ENCODE measurements around the gene APP.

APP gene

GRCh38 chr21:25959799-25960198 lies 210.8 kb downstream of the APP start:
- Mint-ChIP-seq H3K36me3 (ENCODE audit: low read depth) (peaks cover 58% of the 10 kb centered on the region), H3K27ac (peak overlapping the region; percentile 88), H3K4me3 (no peak overlapping the region), H3K4me1 (peaks cover 24% of the 10 kb centered on the region), H3K27me3 (ENCODE audit: low read depth, poor library complexity) (no peaks in the 10 kb centered on the region), H3K9me3 (no peaks in the 10 kb centered on the region)
- DNase-seq, result no peak
- TF ChIP-seq CTCF (IDR thresholded peaks at IDR 0.05), result no peak

- TF ChIP-seq CTCF (IDR thresholded peaks at IDR 0.05), result no peak
- no peaks in the 10 kb centered on the region for H3K27me3 Mint-ChIP-seq (ENCODE audit: low read depth, poor library complexity)
- no peak for DNase-seq
- H3K4me1 Mint-ChIP-seq, result peaks cover 24% of the 10 kb centered on the region
- no peaks in the 10 kb centered on the region for H3K9me3 Mint-ChIP-seq
- no peak overlapping the region for H3K27ac Mint-ChIP-seq
- H3K4me3 Mint-ChIP-seq, result no peak overlapping the region
- H3K36me3 Mint-ChIP-seq (ENCODE audit: low read depth), result peaks cover 60% of the 10 kb centered on the region
Measured at GRCh38 chr21:25956993-25957714, 213.4 kb downstream of the APP start.

GRCh38 chr21:25955646-25956045 lies 214.9 kb downstream of the APP start:
- Mint-ChIP-seq H3K36me3 (ENCODE audit: low read depth) (peaks cover 63% of the 10 kb centered on the region), H3K27ac (peak overlapping the region; percentile 69), H3K4me3 (no peak overlapping the region), H3K27me3 (ENCODE audit: low read depth, poor library complexity) (no peaks in the 10 kb centered on the region), H3K9me3 (no peaks in the 10 kb centered on the region), H3K4me1 (peaks cover 10% of the 10 kb centered on the region)
- DNase-seq, result no peak
- TF ChIP-seq CTCF (IDR thresholded peaks at IDR 0.05), result no peak

- Mint-ChIP-seq H3K27me3 (ENCODE audit: low read depth, poor library complexity) (no peaks in the 10 kb centered on the region), H3K9me3 (no peaks in the 10 kb centered on the region), H3K27ac (no peak overlapping the region), H3K36me3 (ENCODE audit: low read depth) (peaks cover 60% of the 10 kb centered on the region), H3K4me1 (no peaks in the 10 kb centered on the region), H3K4me3 (no peak overlapping the region)
- DNase-seq, result no peak
- TF ChIP-seq CTCF (IDR thresholded peaks at IDR 0.05), result no peak
Measured at GRCh38 chr21:25953659-25954058, 216.9 kb downstream of the APP start.

GRCh38 chr21:25953196-25953595 lies 217.4 kb downstream of the APP start:
- H3K9me3 Mint-ChIP-seq, result no peaks in the 10 kb centered on the region
- DNase-seq, result no peak
- H3K27me3 Mint-ChIP-seq (ENCODE audit: low read depth, poor library complexity), result no peaks in the 10 kb centered on the region
- no peak overlapping the region for H3K4me3 Mint-ChIP-seq
- H3K36me3 Mint-ChIP-seq (ENCODE audit: low read depth), result peaks cover 62% of the 10 kb centered on the region
- no peak overlapping the region for H3K27ac Mint-ChIP-seq
- TF ChIP-seq CTCF (IDR thresholded peaks at IDR 0.05), result no peak
- H3K4me1 Mint-ChIP-seq, result no peaks in the 10 kb centered on the region

- no peak for TF ChIP-seq CTCF (IDR thresholded peaks at IDR 0.05)
- peaks cover 60% of the 10 kb centered on the region for H3K36me3 Mint-ChIP-seq (ENCODE audit: low read depth)
- no peak overlapping the region for H3K27ac Mint-ChIP-seq
- no peaks in the 10 kb centered on the region for H3K27me3 Mint-ChIP-seq (ENCODE audit: low read depth, poor library complexity)
- no peak for DNase-seq
- no peaks in the 10 kb centered on the region for H3K4me1 Mint-ChIP-seq
- no peak overlapping the region for H3K4me3 Mint-ChIP-seq
- H3K9me3 Mint-ChIP-seq, result no peaks in the 10 kb centered on the region
Measured at GRCh38 chr21:25952306-25952705, 218.3 kb downstream of the APP start.

Data from nephron progenitor cell (in vitro differentiated cells).